Stimulated activated CD8-positive, alpha-beta memory T cell treated with anti-CD3 and anti-CD28 coated beads, Interleukin-15, amount 100 ng/mL, for 48 hours (primary cell): ENCODE measurements around the gene ZNF45.
"Not testable (repeated sequence)": the region's sequence is repeated elsewhere in the genome, so short reads cannot be mapped to it uniquely, and the experiment has no call there.

Experiments used
- DNase-seq, 2 donors: peaks; one replicate each; pipeline ENCODE4 v3.0.0-alpha.2; 2020; ENCODE audit warnings: low read depth in 2 of 2

The ZNF45 gene

GRCh38 chr19:43913383-43913782, 21.7 kb downstream of the ZNF45 start:
- no peak for DNase-seq

- DNase-seq = no peak
Measured at GRCh38 chr19:43910884-43911283, 24.2 kb downstream of the ZNF45 start.

DNA sequence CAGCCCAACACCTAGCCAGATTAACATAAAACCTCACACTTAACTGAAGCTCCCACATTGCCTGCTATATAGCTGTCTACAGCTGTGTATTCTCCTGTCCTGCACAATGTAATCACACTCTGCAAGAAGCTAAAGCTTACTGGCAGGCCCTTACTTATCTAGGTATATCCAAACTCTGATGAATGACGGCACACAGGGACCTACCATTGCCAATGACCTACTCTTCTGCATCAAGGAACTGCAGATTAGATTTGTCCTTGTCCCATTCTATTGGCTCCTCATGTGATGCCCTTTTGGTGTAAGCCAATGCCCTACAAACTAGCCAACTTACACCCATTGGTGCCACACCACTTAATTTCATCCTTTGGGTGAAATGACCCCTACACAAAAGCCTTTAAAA, 26.4 kb downstream of the ZNF45 start:
- DNase-seq = no peak

DNA sequence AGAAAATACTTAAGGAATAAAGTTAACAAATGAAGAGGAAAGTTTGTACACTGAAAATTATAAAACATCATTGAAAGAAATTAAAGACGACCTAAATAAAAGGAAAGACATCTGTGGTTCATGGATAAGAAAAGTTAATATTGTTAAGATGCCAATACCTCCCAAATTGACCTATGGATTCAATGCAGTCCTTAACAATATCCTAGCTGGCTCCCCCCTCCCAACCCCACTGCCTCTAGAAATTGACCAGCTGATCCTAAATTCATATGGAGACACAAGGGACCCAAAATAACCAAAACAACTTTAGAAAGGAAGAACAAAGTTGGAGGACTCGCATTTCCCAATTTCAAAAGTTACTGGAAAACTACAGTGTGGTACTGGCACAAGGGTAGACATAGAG, 28.3 kb downstream of the ZNF45 start:
- no peak for DNase-seq

- DNase-seq = no peak
Measured at GRCh38 chr19:43905897-43906296, 29.2 kb downstream of the ZNF45 start.

- DNase-seq = no peak
Measured at GRCh38 chr19:43902399-43902798, 32.7 kb downstream of the ZNF45 start.

GRCh38 chr19:43901395-43902390, 33.4 kb downstream of the ZNF45 start:
- peak; percentile 36 to 49 for DNase-seq

- DNase-seq = no peak
Measured at GRCh38 chr19:43895727-43896308, 39.3 kb downstream of the ZNF45 start.

DNA sequence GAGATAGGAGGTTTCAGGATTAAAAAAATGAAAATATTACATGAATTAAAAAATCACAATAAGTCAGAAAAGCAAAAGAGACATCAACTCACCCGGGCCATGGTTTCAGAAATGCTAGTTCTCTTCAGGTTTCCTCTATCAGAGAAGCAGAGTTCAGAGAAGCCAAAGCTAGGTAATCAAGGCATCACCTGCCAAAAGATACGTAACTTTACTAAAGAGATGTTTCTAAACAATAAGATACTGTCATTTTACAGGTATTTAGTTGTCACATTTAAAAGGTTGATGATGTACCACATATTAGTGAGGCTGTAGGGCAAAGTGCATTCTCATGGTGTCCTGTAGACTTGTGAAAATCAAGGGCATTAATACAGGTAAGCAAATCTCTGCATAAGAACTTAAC, 51.2 kb downstream of the ZNF45 start, which contains the start of gene ZNF404:
TSS of gene ZNF404 (minus strand) at position 101 of the 400 bp plus-strand sequence.
- no peak for DNase-seq

GRCh38 chr19:43880483-43880882, 54.6 kb downstream of the ZNF45 start:
- DNase-seq = no peak

- no peak for DNase-seq
Measured at GRCh38 chr19:43872547-43873336, 62.3 kb downstream of the ZNF45 start.

DNA sequence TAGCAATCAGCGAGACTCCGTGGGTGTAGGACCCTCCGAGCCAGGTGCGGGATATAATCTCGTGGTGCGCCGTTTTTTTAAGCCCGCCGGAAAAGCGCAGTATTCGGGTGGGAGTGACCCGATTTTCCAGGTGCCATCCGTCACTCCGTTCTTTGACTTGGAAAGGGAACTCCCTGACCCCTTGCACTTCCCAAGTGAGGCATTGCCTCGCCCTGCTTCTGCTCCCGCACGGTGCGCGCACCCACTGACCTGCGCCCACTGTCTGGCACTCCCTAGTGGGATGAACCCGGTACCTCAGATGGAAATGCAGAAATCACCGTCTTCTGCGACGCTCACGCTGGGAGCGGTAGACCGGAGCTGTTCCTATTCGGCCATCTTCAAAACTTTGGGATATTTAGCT, 68.2 kb downstream of the ZNF45 start:
- DNase-seq = not testable (repeated sequence)
